HG03439 (cell line): ENCODE data around the gene DNAI2.

Experiments
- ATAC-seq: cut with Tn5 transposase; IDR thresholded peaks from one replicate; pipeline ENCODE4 v1.9.1; 2021; ENCODE audit warnings: mild to moderate bottlenecking, moderate library complexity; ENCODE audit not compliant: unreplicated experiment

Gene DNAI2

GRCh38 chr17:74357466-74357809, 83.4 kb downstream of the DNAI2 start:
- no peak for ATAC-seq

GRCh38 chr17:74358697-74359096, 84.7 kb downstream of the DNAI2 start:
- ATAC-seq = no peak

GRCh38 chr17:74359916-74360315, 85.9 kb downstream of the DNAI2 start:
- no peak for ATAC-seq

- no peak for ATAC-seq
These were observed 86.8 kb downstream of the DNAI2 start for GRCh38 chr17:74360899-74361229.

- no peak for ATAC-seq
These were observed 87.4 kb downstream of the DNAI2 start, which contains the start of gene BTBD17 for GRCh38 chr17:74361230-74362068. TSS of gene BTBD17 (minus strand) at chr17:74361868. CDS start at chr17:74361819, 49 bp downstream.

- ATAC-seq = no peak
These were observed 88.0 kb downstream of the DNAI2 start for GRCh38 chr17:74362069-74362405.

GRCh38 chr17:74362810-74363498, 88.9 kb downstream of the DNAI2 start:
- no peak for ATAC-seq
